Right ventricle myocardium inferior (tissue), 1 donor: ENCODE measurements around the gene DNAJC30. TPM values are rescaled to one million over a fixed set of nuclear protein-coding genes. Genes with fewer than 3 reads are reported as not detected.
"Not testable (repeated sequence)": the region's sequence is repeated elsewhere in the genome, so short reads cannot be mapped to it uniquely, and the experiment has no call there.

Experiments
- ATAC-seq: fragments of 200-7000 bp; cut with Tn5 transposase; one replicate; pipeline ENCODE4 v1.9.1; 2020; ENCODE audit warnings: mild to moderate bottlenecking, moderate library complexity
- DNase-seq: peaks from one replicate; pipeline ENCODE4 v3.0.0; 2021; ENCODE audit errors: missing footprints
- intact Hi-C: fragments of 100-400 bp; cut with DNase I; formaldehyde crosslinking; loops from one replicate; pipeline ENCODE4 v1.11.0; 2022
- total RNA-seq: library from RNA; stranded (reverse); fragmentation: NEBNext Ultra II Directional; extraction: Animal tissue kit (Norgen Biotek cat#: 25700); gene quantifications from one replicate; pipeline ENCODE4 v1.2.1, GENCODE V29; 2021
- donor health status: DM: no; HTN: yes; CAD: no; lungs with severe emphysema.

The DNAJC30 gene
- total RNA-seq, 1 donor from 2014 or later, result 13.8 TPM

- peak; percentile 39 for DNase-seq
- intact Hi-C loops, result loop anchor here (5.0 kb wide), 1 partner anchor 54 kb away; no protein-coding TSS in a partner anchor
- no peak for ATAC-seq
Observed at GRCh38 chr7:73668103-73668885, 15.0 kb downstream of the DNAJC30 start.

GRCh38 chr7:73667344-73668102 is 15.7 kb downstream of the DNAJC30 start, which contains the start of gene VPS37D:
Gene VPS37D (plus strand): TSS chr7:73667831. CDS start chr7:73667959, 128 bp downstream.
- peak; percentile 97 for ATAC-seq
- intact Hi-C loops, result loop anchor here (1.0 to 5.0 kb wide), 2 partner anchors 16 to 55 kb away; partner anchors contain the start of genes BUD23 and DNAJC30
- peak; percentile 96 for DNase-seq

- DNase-seq (no peak), ATAC-seq (no peak)
- intact Hi-C loops, result no loop called here
Observed at GRCh38 chr7:73663033-73663432, 20.2 kb downstream of the DNAJC30 start.

- intact Hi-C loops, ATAC-seq, DNase-seq: not testable (repeated sequence)
Observed at GRCh38 chr7:73660594-73660993, 22.7 kb downstream of the DNAJC30 start.

- DNase-seq (no peak), ATAC-seq (no peak)
- intact Hi-C loops, result no loop called here
Observed at GRCh38 chr7:73659983-73660382, 23.3 kb downstream of the DNAJC30 start.

GRCh38 chr7:73655309-73655708 is 27.9 kb downstream of the DNAJC30 start:
- DNase-seq, intact Hi-C loops, ATAC-seq: not testable (repeated sequence)

GRCh38 chr7:73652541-73652949 is 30.7 kb downstream of the DNAJC30 start:
- ATAC-seq, result no peak
- intact Hi-C loops, result no loop called here

GRCh38 chr7:73650524-73650923 is 32.7 kb downstream of the DNAJC30 start:
- ATAC-seq (no peak), DNase-seq (no peak)
- intact Hi-C loops, result no loop called here

More at GRCh38 chr7:73652541-73652949, 30.7 kb downstream of the DNAJC30 start:
- no peak for DNase-seq

GRCh38 chr7:73649576-73649975 is 33.7 kb downstream of the DNAJC30 start:
- intact Hi-C loops, result no loop called here
- ATAC-seq, result no peak
- DNase-seq, result no peak

GRCh38 chr7:73648593-73649332 is 34.5 kb downstream of the DNAJC30 start:
- intact Hi-C loops, result no loop called here
- ATAC-seq (no peak), DNase-seq (no peak)

- DNase-seq (peak; percentile 45), ATAC-seq (no peak)
- intact Hi-C loops, result no loop called here
Observed at GRCh38 chr7:73647725-73648592, 35.3 kb downstream of the DNAJC30 start.

GRCh38 chr7:73646785-73647724 is 36.2 kb downstream of the DNAJC30 start:
- no peak for ATAC-seq
- DNase-seq, result peak; percentile 31
- intact Hi-C loops, result no loop called here

GRCh38 chr7:73645643-73646174 is 37.5 kb downstream of the DNAJC30 start:
- intact Hi-C loops, result no loop called here
- no peak for ATAC-seq
- no peak for DNase-seq

GRCh38 chr7:73644688-73645286 is 38.5 kb downstream of the DNAJC30 start:
- intact Hi-C loops, result no loop called here
- ATAC-seq (no peak), DNase-seq (no peak)

- DNase-seq (no peak), ATAC-seq (no peak)
- intact Hi-C loops, result no loop called here
Observed at GRCh38 chr7:73642834-73643233, 40.4 kb downstream of the DNAJC30 start.

GRCh38 chr7:73638911-73639310 is 44.3 kb downstream of the DNAJC30 start:
- DNase-seq, result no peak
- ATAC-seq, result no peak
- intact Hi-C loops, result no loop called here
